Kidney epithelial cell (primary cell): ENCODE results near the gene DHX32. TPM values are rescaled to one million over a fixed set of nuclear protein-coding genes. Genes with fewer than 3 reads are reported as not detected.

Source experiments
- DNase-seq: peaks from one replicate; pipeline ENCODE4 v3.0.0-alpha.2; 2010; ENCODE audit warnings: low read depth
- H3K27me3 ChIP-seq: 2 replicates; pipeline ENCODE4 v1.6.0; 2011; ENCODE audit warnings: low read length; ENCODE audit not compliant: control insufficient read depth, insufficient read depth
- H3K36me3 ChIP-seq: 2 replicates; pipeline ENCODE4 v1.5.1; 2011; ENCODE audit warnings: low read length; ENCODE audit not compliant: control insufficient read depth, insufficient read depth
- H3K4me3 ChIP-seq: 2 replicates; pipeline ENCODE4 v1.5.1; 2011; ENCODE audit warnings: low read depth, mild to moderate bottlenecking, control low read depth, low read length
- CTCF ChIP-seq: IDR thresholded peaks from 2 replicates; pipeline ENCODE4 v1.5.1; 2011; ENCODE audit warnings: mild to moderate bottlenecking, moderate library complexity, low read length, control low read depth, inconsistent platforms; ENCODE audit not compliant: insufficient read depth, poor library complexity, severe bottlenecking
- total RNA-seq: library from RNA; depleted of rRNA; stranded (reverse); fragments of >200 nt; gene quantifications from 2 replicates; pipeline ENCODE4 v1.2.3, GENCODE V29; 2015

The DHX32 gene
- total RNA-seq, 1 donor from 2014 or later: 33.4 TPM

DNA sequence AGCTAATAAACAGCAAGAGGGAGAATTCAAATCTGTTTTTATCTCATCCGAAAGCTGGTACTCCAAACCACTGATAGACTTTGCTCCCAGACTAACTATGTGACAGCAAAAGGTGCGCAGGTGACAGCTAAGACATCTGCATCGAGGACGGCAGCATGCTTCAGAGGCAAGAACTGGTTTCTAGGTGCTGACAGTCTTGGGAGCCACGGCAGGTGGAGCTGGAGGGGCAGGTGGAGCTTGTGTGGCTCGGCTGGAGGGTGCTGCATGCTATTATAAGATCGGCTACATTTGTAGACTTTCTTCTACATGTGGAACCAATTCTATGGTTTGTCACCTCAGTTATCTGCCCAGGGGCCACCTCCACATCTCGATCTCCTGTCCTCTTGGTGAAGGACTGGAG, 83.7 kb downstream of the DHX32 start:
- no peaks in the 10 kb centered on the region for H3K27me3 ChIP-seq
- TF ChIP-seq CTCF: no peak
- DNase-seq: no peak
- H3K36me3 ChIP-seq: no peaks in the 10 kb centered on the region
- H3K4me3 ChIP-seq: no peak overlapping the region

- TF ChIP-seq CTCF: no peak
- DNase-seq: no peak
- H3K4me3 ChIP-seq: no peak overlapping the region
- H3K36me3 ChIP-seq: no peaks in the 10 kb centered on the region
- no peaks in the 10 kb centered on the region for H3K27me3 ChIP-seq
Observed at GRCh38 chr10:125795637-125796190, 85.4 kb downstream of the DHX32 start.

- no peaks in the 10 kb centered on the region for H3K36me3 ChIP-seq
Observed at GRCh38 chr10:125795128-125795527, 86.0 kb downstream of the DHX32 start.

DNA sequence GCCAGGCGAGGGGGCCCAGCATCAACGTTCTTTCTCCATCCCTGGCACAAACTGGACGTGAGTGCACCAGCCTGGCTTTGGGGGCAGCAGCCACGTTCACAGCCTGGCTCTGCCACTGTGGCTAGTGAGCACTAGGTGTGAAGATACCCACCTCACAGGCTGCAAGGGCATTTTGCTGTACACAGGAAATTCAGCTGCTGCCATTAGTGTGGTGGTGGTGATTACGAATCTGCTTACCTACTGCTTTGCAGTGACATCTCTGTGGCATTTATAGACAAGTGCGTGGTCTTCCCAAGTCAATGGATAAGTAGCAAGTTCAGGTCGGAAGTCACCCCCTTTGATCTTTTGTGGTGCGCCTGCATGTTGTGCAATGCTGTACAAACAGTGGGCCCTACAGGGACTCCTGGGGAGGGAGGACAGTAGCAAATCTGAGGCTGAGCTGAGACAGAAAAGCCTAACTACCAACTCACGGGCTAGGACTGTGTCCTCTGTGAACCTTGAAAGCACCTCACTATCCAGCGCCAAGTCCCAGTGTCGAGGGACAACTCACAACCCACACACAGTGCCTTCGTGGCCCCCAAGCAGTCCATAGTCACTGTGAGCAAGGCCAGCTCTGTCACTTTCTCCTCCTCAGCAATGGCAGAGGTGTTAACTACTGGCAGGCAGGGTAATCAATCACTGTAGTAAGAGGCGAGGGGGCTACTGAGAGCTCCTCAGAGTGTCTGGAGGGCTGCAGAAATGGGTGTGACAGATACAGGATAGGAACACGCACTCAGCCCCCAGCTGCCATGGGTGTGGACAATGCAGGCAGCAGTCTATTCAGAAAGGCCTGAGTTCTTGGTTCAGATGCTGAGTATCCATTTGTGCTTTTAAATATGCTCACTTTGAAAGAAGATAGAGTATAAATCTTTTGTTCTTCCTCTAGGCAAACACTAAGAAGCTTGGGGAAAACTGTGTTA, 88.5 kb downstream of the DHX32 start:
- DNase-seq: no peak
- Histone ChIP-seq H3K27me3 (no peaks in the 10 kb centered on the region), H3K4me3 (no peak overlapping the region), H3K36me3 (no peaks in the 10 kb centered on the region)
- TF ChIP-seq CTCF: no peak

More at GRCh38 chr10:125795128-125795527, 86.0 kb downstream of the DHX32 start:
- Histone ChIP-seq H3K4me3 (no peak overlapping the region), H3K27me3 (no peaks in the 10 kb centered on the region)
- no peak for DNase-seq
- TF ChIP-seq CTCF: no peak

- no peaks in the 10 kb centered on the region for H3K27me3 ChIP-seq
- no peak for TF ChIP-seq CTCF
- DNase-seq: no peak
- H3K36me3 ChIP-seq: no peaks in the 10 kb centered on the region
- H3K4me3 ChIP-seq: no peak overlapping the region
Observed at GRCh38 chr10:125788156-125789034, 92.7 kb downstream of the DHX32 start.

Other genes starting within 250 kb of the DHX32 start
- not detected in 2 replicates for gene TEX36, start 198.1 kb downstream of the DHX32 start, total RNA-seq
- gene EDRF1, start 161.6 kb downstream of the DHX32 start, total RNA-seq: 11.8 and 15.2 TPM in 2 replicates
- 0.07 and 0.08 TPM in 2 replicates for gene MMP21, start 105.5 kb downstream of the DHX32 start, total RNA-seq
- 70.5 and 82.5 TPM in 2 replicates for gene UROS, start 58.0 kb downstream of the DHX32 start, total RNA-seq
- 32.7 and 40.0 TPM in 2 replicates for gene BCCIP, start 57.7 kb downstream of the DHX32 start, total RNA-seq
- gene FANK1, start 15.3 kb upstream of the DHX32 start, total RNA-seq: 5.3 and 7.5 TPM in 2 replicates